Forelimb muscle (tissue), 1 donor: ENCODE data around the gene KATNA1. TPM values are rescaled to one million over a fixed set of nuclear protein-coding genes. Genes with fewer than 3 reads are reported as not detected.

Source experiments
- DNase-seq: peaks from one replicate; pipeline ENCODE4 v3.0.0-alpha.2; 2013; ENCODE audit warnings: low read depth
- polyA plus RNA-seq: library from polyadenylated mRNA; unstranded; fragments of 120-200 nt; gene quantifications from one replicate; pipeline ENCODE4 v1.2.1, GENCODE V29; 2013; ENCODE audit not compliant: insufficient read length

KATNA1 gene
- polyA plus RNA-seq, 1 donor, result 23.0 TPM

DNA sequence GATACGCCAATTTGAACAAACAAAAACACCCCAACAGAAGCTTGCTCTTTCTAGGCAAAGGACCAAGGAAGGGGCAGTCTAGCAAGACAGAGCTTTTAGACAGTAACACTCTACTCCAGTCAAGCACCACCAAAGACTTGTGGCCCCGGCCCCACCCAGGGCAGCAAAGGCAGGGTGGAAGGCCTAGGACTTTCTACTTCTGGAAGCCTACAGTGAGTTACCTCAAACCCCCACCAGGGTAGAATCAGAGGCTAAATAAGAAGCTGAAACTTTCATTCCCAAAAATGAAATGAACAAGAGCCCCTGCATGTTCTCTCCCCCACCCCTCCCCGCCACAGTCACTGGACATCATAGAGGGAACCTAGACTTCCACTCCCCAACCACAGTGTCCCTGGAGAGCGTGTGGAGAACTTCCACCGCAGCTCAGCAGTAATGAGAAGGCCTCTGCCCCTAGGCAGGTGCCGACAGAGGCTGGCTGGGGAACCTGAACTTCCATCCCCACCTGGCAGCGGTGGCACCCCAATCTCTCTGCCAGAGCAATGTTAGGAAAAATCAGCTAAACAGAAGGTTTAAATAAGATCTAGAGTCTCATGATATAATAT lies 40.0 kb downstream of the KATNA1 start:
- no peak for DNase-seq

GRCh38 chr6:149600508-149600907 lies 48.0 kb downstream of the KATNA1 start:
- no peak for DNase-seq

GRCh38 chr6:149593408-149593807 lies 55.1 kb downstream of the KATNA1 start:
- DNase-seq, result no peak

DNA sequence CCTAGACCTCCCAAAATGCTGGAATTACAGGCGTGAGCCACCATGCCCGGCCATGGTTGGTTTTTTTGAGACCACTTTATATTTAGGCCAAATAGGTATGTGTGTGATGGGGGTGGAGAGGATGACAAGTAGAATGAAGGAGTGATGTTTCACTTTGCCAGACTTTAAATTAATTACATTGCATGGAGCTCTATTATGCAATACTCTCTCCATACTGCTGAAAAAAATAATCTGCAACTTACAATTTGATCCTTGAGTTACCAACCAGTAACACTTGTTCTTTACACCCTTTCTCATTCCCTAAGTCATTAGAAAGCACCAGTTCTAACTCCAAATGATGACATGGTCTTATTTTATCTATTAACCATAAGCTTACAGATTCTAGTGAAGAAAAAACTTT lies 55.5 kb downstream of the KATNA1 start:
- DNase-seq, result no peak

- no peak for DNase-seq
These were observed 62.4 kb downstream of the KATNA1 start for GRCh38 chr6:149586149-149586548.

- no peak for DNase-seq
These were observed 67.2 kb downstream of the KATNA1 start for GRCh38 chr6:149581349-149581748.

- DNase-seq, result no peak
These were observed 67.6 kb downstream of the KATNA1 start for GRCh38 chr6:149580880-149581279.

- DNase-seq, result no peak
These were observed 80.4 kb downstream of the KATNA1 start for GRCh38 chr6:149567945-149568585.

DNA sequence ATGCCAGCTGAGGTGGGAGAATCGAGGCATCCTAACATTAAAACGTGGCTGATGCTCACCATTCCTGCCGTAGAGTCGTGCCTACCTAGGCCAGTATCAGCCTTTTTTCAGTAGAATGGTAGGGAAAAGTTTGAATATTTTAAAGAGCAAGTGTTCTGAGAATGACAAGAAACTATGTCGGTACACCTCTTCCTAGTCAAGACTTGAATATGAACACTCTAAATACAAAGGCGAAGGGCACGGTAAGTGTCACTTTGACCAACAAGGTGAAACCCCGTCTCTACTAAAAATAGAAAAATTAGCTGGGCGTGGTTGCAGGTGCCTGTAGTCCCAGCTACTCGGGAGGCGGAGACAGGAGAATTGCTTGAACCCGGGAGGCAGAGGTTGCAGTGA lies 81.3 kb downstream of the KATNA1 start:
- no peak for DNase-seq

- no peak for DNase-seq
These were observed 81.9 kb downstream of the KATNA1 start for GRCh38 chr6:149566410-149567193.

- DNase-seq, result peak; percentile 92
These were observed 82.7 kb downstream of the KATNA1 start, which contains the start of gene GINM1 for GRCh38 chr6:149565527-149566409. GINM1 (plus strand) TSS chr6:149566375; CDS start chr6:149566415, 40 bp downstream.

DNA sequence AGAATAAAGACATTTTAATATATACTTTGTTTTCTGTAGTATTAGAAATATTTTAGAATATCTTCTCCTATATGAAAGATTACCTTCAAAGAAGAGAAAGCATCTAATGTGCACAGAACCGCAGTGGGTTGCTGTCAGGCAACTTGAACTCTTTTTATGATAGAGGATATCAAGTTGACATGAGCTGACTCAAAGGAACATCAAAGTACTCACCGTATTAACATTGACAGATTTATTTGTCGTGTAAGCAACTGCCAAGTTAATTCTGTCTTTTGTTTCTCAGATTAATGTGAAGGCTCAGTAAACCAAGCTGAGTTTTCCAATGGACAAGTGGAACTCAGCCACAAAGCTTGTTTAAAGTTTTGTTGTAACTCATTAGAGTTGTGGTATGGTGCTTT lies 84.6 kb downstream of the KATNA1 start:
- no peak for DNase-seq

- DNase-seq, result no peak
These were observed 85.1 kb downstream of the KATNA1 start for GRCh38 chr6:149563203-149563927.

DNA sequence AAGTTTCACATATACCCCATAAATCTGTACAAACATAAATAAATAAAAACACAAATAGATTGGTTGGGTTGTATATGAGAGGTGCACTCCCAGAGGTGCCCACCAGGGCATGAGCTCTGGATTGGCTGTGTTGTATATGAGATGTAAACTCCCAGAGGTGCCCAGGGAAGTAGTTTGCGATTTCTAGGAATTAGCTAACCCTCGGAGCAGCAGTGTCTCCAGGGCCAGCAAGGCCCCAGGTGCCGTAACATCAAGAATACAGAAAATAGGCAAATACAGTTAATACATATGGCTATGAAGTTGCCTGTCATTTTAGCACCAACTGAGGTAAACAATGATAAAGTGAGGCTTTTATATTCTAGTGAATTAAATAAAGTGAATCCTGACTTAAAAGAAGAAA lies 87.8 kb downstream of the KATNA1 start:
- no peak for DNase-seq

GRCh38 chr6:149559389-149559788 lies 89.1 kb downstream of the KATNA1 start:
- no peak for DNase-seq

- no peak for DNase-seq
These were observed 90.5 kb downstream of the KATNA1 start for GRCh38 chr6:149558029-149558428.

DNA sequence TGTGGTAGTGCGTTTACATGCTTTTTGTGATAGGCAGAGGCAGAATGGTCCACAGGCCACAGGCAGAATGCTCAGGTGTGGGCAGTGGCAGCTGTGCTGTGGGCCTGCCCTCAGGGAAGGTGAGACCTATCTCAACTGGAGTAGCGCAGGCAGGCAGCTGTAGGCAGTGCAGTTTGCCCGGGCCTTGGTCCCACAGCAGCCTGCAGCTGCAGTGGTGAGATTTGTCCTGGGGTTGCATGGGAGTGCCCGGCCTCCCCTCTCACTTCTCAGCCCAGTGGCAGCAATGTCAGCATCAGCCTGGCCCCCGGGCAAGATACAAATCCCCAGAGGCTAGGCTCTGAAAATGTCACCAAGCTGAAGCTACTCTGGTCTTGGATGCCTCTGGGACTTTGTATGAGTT lies 96.6 kb downstream of the KATNA1 start:
- no peak for DNase-seq

DNA sequence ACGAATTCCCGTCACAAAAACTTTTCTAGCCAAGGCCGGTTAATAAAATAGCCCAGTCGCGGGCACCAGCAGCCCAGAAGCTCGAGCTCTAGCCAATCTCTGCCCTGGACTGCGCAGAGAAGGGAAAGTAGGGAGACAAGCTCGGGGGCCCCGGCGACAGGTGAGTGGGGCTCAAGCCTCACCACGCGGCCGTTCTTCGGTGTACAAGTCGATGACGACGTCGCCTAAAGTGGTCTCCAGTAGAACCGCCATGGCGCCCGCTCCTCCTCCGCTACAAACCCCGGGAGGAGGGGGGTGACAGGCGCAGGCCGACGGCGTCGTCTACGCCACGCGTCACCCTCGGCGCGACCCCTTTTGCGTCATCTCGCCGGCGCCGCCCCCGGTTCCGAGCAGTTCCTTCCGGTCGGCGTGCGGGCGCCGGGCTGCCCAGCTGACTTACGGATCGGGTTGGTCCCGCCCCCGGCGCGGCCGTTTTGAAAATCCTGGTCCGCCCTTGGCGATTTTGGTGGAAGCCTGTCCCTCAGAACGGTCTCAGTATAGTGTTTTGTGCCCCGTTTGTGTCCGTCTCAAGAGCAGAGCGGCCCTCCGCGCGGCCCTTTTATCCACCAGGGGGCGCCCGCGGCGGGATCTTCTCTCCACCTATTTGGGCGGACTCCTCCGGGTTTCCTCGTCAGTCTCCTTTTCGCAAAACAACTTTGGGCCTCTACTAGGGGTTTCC lies 102.6 kb downstream of the KATNA1 start, which contains the start of gene PPIL4:
Gene PPIL4, minus strand, starts transcription at position 290 of the 718 bp plus-strand sequence. Its CDS starts 38 bp downstream, at position 252.
- DNase-seq, result peak; percentile 84

- no peak for DNase-seq
These were observed 103.2 kb downstream of the KATNA1 start for GRCh38 chr6:149545258-149545753.
